Measurements from ENCODE around the gene GPM6B.

GPM6B gene

GRCh38 chrX:13835825-13836224 lies 18.9 kb upstream of the GPM6B start:
- Histone ChIP-seq H3K36me3 (ENCODE audit: insufficient read depth, low read length) (no peaks in the 10 kb centered on the region), H3K9ac (ENCODE audit: low read depth, low read length) (no peak overlapping the region), H3K9me3 (ENCODE audit: control insufficient read depth, insufficient read depth, low read length) (no peaks in the 10 kb centered on the region), H3K4me1 (ENCODE audit: insufficient read depth, low read length) (peaks cover 22% of the 10 kb centered on the region)

- Histone ChIP-seq H3K36me3 (ENCODE audit: insufficient read depth, low read length) (no peaks in the 10 kb centered on the region), H3K9ac (ENCODE audit: low read depth, low read length) (no peak overlapping the region), H3K9me3 (ENCODE audit: control insufficient read depth, insufficient read depth, low read length) (no peaks in the 10 kb centered on the region), H3K4me1 (ENCODE audit: insufficient read depth, low read length) (peaks cover 22% of the 10 kb centered on the region)
These were observed 17.5 kb upstream of the GPM6B start for GRCh38 chrX:13834355-13834754.

GRCh38 chrX:13829983-13830382 lies 13.1 kb upstream of the GPM6B start:
- no peaks in the 10 kb centered on the region for H3K9me3 ChIP-seq (ENCODE audit: control insufficient read depth, insufficient read depth, low read length)
- H3K9ac ChIP-seq (ENCODE audit: low read depth, low read length) = no peak overlapping the region
- H3K4me1 ChIP-seq (ENCODE audit: insufficient read depth, low read length) = no peaks in the 10 kb centered on the region
- H3K36me3 ChIP-seq (ENCODE audit: insufficient read depth, low read length) = 0 out of 2 replicates have a peak, but pooled peaks cover 2% of the 10 kb centered on the region

- H3K36me3 ChIP-seq (ENCODE audit: insufficient read depth, low read length) = peaks cover 5% of the 10 kb centered on the region; the same call in 1 of the 2 replicates
- no peaks in the 10 kb centered on the region for H3K4me1 ChIP-seq (ENCODE audit: insufficient read depth, low read length)
These were observed 11.5 kb upstream of the GPM6B start for GRCh38 chrX:13828392-13828791.

GRCh38 chrX:13827298-13828090 lies 10.6 kb upstream of the GPM6B start:
- Histone ChIP-seq H3K36me3 (ENCODE audit: insufficient read depth, low read length) (peaks cover 5% of the 10 kb centered on the region; the same call in 1 of the 2 replicates), H3K9ac (ENCODE audit: low read depth, low read length) (no peak overlapping the region), H3K9me3 (ENCODE audit: control insufficient read depth, insufficient read depth, low read length) (no peaks in the 10 kb centered on the region; the same call in 1 of the 2 replicates), H3K4me1 (ENCODE audit: insufficient read depth, low read length) (no peaks in the 10 kb centered on the region)

More at GRCh38 chrX:13828392-13828791, 11.5 kb upstream of the GPM6B start:
- Histone ChIP-seq H3K9ac (ENCODE audit: low read depth, low read length) (no peak overlapping the region), H3K9me3 (ENCODE audit: control insufficient read depth, insufficient read depth, low read length) (no peaks in the 10 kb centered on the region; the same call in 1 of the 2 replicates)

- Histone ChIP-seq H3K9me3 (ENCODE audit: control insufficient read depth, insufficient read depth, low read length) (no peaks in the 10 kb centered on the region; the same call in 1 of the 2 replicates), H3K9ac (ENCODE audit: low read depth, low read length) (no peak overlapping the region), H3K36me3 (ENCODE audit: insufficient read depth, low read length) (peaks cover 5% of the 10 kb centered on the region; the same call in 1 of the 2 replicates), H3K4me1 (ENCODE audit: insufficient read depth, low read length) (no peaks in the 10 kb centered on the region)
These were observed 9.9 kb upstream of the GPM6B start for GRCh38 chrX:13826770-13827169.

- H3K36me3 ChIP-seq (ENCODE audit: insufficient read depth, low read length) = peaks cover 5% of the 10 kb centered on the region; the same call in 1 of the 2 replicates
- no peak overlapping the region for H3K9ac ChIP-seq (ENCODE audit: low read depth, low read length)
- H3K9me3 ChIP-seq (ENCODE audit: control insufficient read depth, insufficient read depth, low read length) = no peaks in the 10 kb centered on the region; the same call in 1 of the 2 replicates
- no peaks in the 10 kb centered on the region for H3K4me1 ChIP-seq (ENCODE audit: insufficient read depth, low read length)
These were observed 8.4 kb upstream of the GPM6B start for GRCh38 chrX:13825178-13825762.

GRCh38 chrX:13824746-13825145 lies 7.9 kb upstream of the GPM6B start:
- H3K4me1 ChIP-seq (ENCODE audit: insufficient read depth, low read length) = no peaks in the 10 kb centered on the region
- no peaks in the 10 kb centered on the region; the same call in 1 of the 2 replicates for H3K9me3 ChIP-seq (ENCODE audit: control insufficient read depth, insufficient read depth, low read length)
- no peak overlapping the region for H3K9ac ChIP-seq (ENCODE audit: low read depth, low read length)
- H3K36me3 ChIP-seq (ENCODE audit: insufficient read depth, low read length) = peaks cover 5% of the 10 kb centered on the region; the same call in 1 of the 2 replicates

- no peaks in the 10 kb centered on the region; the same call in 1 of the 2 replicates for H3K9me3 ChIP-seq (ENCODE audit: control insufficient read depth, insufficient read depth, low read length)
- H3K36me3 ChIP-seq (ENCODE audit: insufficient read depth, low read length) = peaks cover 5% of the 10 kb centered on the region; the same call in 1 of the 2 replicates
- H3K4me1 ChIP-seq (ENCODE audit: insufficient read depth, low read length) = no peaks in the 10 kb centered on the region
- H3K9ac ChIP-seq (ENCODE audit: low read depth, low read length) = no peak overlapping the region
These were observed 4.8 kb upstream of the GPM6B start for GRCh38 chrX:13821738-13822137.

GRCh38 chrX:13816176-13816575 lies 717 bp downstream of the GPM6B start:
- H3K9ac ChIP-seq (ENCODE audit: low read depth, low read length) = no peak overlapping the region
- no peaks in the 10 kb centered on the region for H3K36me3 ChIP-seq (ENCODE audit: insufficient read depth, low read length)
- no peaks in the 10 kb centered on the region for H3K9me3 ChIP-seq (ENCODE audit: control insufficient read depth, insufficient read depth, low read length)
- no peaks in the 10 kb centered on the region; the same call in 1 of the 2 replicates for H3K4me1 ChIP-seq (ENCODE audit: insufficient read depth, low read length)

- no peaks in the 10 kb centered on the region; the same call in 1 of the 2 replicates for H3K4me1 ChIP-seq (ENCODE audit: insufficient read depth, low read length)
- no peaks in the 10 kb centered on the region for H3K9me3 ChIP-seq (ENCODE audit: control insufficient read depth, insufficient read depth, low read length)
- no peak overlapping the region for H3K9ac ChIP-seq (ENCODE audit: low read depth, low read length)
- no peaks in the 10 kb centered on the region for H3K36me3 ChIP-seq (ENCODE audit: insufficient read depth, low read length)
These were observed 1.2 kb downstream of the GPM6B start for GRCh38 chrX:13815664-13816063.

GRCh38 chrX:13808865-13809264 lies 8.0 kb downstream of the GPM6B start:
- no peaks in the 10 kb centered on the region for H3K36me3 ChIP-seq (ENCODE audit: insufficient read depth, low read length)
- H3K9ac ChIP-seq (ENCODE audit: low read depth, low read length) = no peak overlapping the region
- H3K9me3 ChIP-seq (ENCODE audit: control insufficient read depth, insufficient read depth, low read length) = no peaks in the 10 kb centered on the region
- H3K4me1 ChIP-seq (ENCODE audit: insufficient read depth, low read length) = peaks cover 3% of the 10 kb centered on the region

- Histone ChIP-seq H3K9me3 (ENCODE audit: control insufficient read depth, insufficient read depth, low read length) (no peaks in the 10 kb centered on the region), H3K9ac (ENCODE audit: low read depth, low read length) (no peak overlapping the region), H3K4me1 (ENCODE audit: insufficient read depth, low read length) (peaks cover 8% of the 10 kb centered on the region; the same call in 1 of the 2 replicates), H3K36me3 (ENCODE audit: insufficient read depth, low read length) (no peaks in the 10 kb centered on the region)
These were observed 8.6 kb downstream of the GPM6B start for GRCh38 chrX:13808293-13808692.

- H3K9ac ChIP-seq (ENCODE audit: low read depth, low read length) = no peak overlapping the region
- no peaks in the 10 kb centered on the region for H3K36me3 ChIP-seq (ENCODE audit: insufficient read depth, low read length)
- H3K4me1 ChIP-seq (ENCODE audit: insufficient read depth, low read length) = peaks cover 20% of the 10 kb centered on the region
These were observed 11.7 kb downstream of the GPM6B start for GRCh38 chrX:13805241-13805640.

GRCh38 chrX:13803116-13803515 lies 13.8 kb downstream of the GPM6B start:
- Histone ChIP-seq H3K36me3 (ENCODE audit: insufficient read depth, low read length) (no peaks in the 10 kb centered on the region), H3K9me3 (ENCODE audit: control insufficient read depth, insufficient read depth, low read length) (no peaks in the 10 kb centered on the region)

More at GRCh38 chrX:13805241-13805640, 11.7 kb downstream of the GPM6B start:
- no peaks in the 10 kb centered on the region for H3K9me3 ChIP-seq (ENCODE audit: control insufficient read depth, insufficient read depth, low read length)

More at GRCh38 chrX:13803116-13803515, 13.8 kb downstream of the GPM6B start:
- Histone ChIP-seq H3K4me1 (ENCODE audit: insufficient read depth, low read length) (peaks cover 20% of the 10 kb centered on the region), H3K9ac (ENCODE audit: low read depth, low read length) (no peak overlapping the region)
